Esophagus squamous epithelium (tissue), 4 donors: ENCODE data around the gene GPR150.

Experiments
- POLR2A ChIP-seq, 4 donors: fragments of 450-650 bp; IDR thresholded peaks; one replicate each; pipeline ENCODE4 v1.6.1; 2017; ENCODE audit warnings: antibody characterized with exemption in 4 of 4, mild to moderate bottlenecking in 4 of 4, moderate library complexity in 3 of 4
- TF ChIP-seq, protein P1 (sequence below), 6 experiments: fragments of 450-650 bp in 4 of 6; fragments of 200-600 bp in 2 of 6; sonication (generic) in 2 of 6; IDR thresholded peaks; one replicate each; pipeline ENCODE4 v1.5.1; 2016 to 2019; ENCODE audit warnings: antibody characterized with exemption in 6 of 6, mild to moderate bottlenecking in 4 of 6, moderate library complexity in 4 of 6

DNA sequence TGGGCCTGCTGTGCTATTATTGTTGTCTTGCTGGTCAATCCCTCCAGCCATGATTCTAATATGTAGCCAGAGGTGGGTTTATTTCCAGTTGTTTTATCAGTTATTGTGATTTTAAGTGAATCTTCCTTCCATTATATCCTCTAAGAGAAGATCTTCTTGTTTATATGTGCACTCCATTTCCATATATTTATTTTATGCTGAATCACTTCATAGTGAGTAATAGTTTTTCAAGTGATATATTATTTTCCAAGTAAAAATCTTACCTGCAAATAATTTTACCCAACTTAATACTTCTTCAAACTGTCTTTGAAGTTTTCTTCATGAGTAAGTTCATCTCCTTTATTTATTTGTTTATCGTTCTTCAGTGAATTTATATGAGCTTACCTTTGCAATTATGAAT, 13.5 kb upstream of the GPR150 start:
- TF ChIP-seq, protein P1, sequence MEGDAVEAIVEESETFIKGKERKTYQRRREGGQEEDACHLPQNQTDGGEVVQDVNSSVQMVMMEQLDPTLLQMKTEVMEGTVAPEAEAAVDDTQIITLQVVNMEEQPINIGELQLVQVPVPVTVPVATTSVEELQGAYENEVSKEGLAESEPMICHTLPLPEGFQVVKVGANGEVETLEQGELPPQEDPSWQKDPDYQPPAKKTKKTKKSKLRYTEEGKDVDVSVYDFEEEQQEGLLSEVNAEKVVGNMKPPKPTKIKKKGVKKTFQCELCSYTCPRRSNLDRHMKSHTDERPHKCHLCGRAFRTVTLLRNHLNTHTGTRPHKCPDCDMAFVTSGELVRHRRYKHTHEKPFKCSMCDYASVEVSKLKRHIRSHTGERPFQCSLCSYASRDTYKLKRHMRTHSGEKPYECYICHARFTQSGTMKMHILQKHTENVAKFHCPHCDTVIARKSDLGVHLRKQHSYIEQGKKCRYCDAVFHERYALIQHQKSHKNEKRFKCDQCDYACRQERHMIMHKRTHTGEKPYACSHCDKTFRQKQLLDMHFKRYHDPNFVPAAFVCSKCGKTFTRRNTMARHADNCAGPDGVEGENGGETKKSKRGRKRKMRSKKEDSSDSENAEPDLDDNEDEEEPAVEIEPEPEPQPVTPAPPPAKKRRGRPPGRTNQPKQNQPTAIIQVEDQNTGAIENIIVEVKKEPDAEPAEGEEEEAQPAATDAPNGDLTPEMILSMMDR (IDR thresholded peaks at IDR 0.05), result no peak
- no peak for TF ChIP-seq POLR2A (IDR thresholded peaks at IDR 0.05)
